Astrocyte of the spinal cord (primary cell): ENCODE measurements around the gene SOX6.

ENCODE experiments used
- DNase-seq: peaks from one replicate; pipeline ENCODE4 v3.0.0; 2011; ENCODE audit warnings: low read depth, low spot score
- H3K4me3 ChIP-seq: 2 replicates; pipeline ENCODE4 v1.5.1; 2011; ENCODE audit warnings: low read depth, mild to moderate bottlenecking, low read length, moderate library complexity
- in situ Hi-C: cut with HindIII; loops from 2 replicates; pipeline ENCODE4 v1.10.0; 2017; ENCODE audit warnings: low sequenced_read_pairs
- TF ChIP-seq, protein P1 (sequence below): IDR thresholded peaks from 2 replicates; pipeline ENCODE4 v1.5.1; 2012; ENCODE audit warnings: low read depth, mild to moderate bottlenecking, low read length, inconsistent platforms

The SOX6 gene

DNA sequence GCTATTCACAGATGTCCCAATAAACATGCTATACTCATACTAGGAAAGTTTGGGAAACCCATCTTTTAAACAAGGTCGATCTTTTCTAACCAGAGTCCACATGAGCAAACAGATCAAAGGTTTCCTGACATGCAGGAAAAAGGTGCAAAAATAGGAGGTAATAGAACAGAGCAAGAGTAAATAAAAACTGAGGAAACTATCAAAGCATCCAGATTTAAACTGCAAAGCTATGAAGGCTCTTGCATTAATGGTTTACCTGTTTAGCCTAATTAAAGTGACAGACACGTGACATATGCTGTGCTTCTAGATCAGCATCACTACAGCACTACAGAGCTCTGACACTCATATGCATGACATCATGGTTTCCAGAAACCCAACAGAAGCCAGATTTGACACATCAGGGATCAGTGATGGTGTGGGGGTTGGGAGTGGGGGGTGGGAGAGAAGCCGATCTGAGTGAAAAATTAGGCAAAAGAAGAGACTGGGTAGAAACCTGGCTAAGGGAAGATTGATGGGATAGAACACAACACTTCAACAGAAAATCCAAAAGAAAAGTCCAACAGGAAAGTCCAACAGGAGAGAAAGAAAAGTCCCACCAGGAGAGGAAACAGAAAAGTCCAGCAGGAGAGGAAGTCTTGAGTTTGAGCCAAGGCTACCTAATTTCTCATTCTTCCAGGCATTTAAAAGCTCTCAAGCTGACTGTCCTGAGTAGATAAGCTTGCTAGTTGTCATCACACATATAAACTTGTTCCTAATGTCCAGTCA is 262.3 kb downstream of the SOX6 start:
- TF ChIP-seq, protein P1, sequence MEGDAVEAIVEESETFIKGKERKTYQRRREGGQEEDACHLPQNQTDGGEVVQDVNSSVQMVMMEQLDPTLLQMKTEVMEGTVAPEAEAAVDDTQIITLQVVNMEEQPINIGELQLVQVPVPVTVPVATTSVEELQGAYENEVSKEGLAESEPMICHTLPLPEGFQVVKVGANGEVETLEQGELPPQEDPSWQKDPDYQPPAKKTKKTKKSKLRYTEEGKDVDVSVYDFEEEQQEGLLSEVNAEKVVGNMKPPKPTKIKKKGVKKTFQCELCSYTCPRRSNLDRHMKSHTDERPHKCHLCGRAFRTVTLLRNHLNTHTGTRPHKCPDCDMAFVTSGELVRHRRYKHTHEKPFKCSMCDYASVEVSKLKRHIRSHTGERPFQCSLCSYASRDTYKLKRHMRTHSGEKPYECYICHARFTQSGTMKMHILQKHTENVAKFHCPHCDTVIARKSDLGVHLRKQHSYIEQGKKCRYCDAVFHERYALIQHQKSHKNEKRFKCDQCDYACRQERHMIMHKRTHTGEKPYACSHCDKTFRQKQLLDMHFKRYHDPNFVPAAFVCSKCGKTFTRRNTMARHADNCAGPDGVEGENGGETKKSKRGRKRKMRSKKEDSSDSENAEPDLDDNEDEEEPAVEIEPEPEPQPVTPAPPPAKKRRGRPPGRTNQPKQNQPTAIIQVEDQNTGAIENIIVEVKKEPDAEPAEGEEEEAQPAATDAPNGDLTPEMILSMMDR, result no peak
- H3K4me3 ChIP-seq, result no peak overlapping the region
- DNase-seq, result no peak
- in situ Hi-C loops, result no loop called here

DNA sequence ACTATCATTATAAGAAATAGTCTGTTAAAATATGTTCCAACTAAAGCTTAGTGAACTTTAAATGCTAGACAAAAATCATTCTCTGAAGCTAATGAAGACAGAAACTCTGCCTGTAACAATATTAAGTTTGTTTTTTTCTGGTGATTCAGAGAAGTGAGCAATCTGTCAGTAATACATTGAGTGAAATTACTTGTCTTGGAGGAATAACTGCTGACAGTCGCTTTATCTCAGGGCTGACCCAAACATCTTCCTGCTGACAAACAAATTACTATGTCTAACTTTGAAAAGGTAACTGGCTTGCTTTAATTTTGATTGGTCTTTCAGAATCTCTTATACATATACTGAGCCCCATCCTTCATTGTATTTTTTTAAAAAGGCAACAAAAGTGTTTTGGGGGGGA is 264.5 kb downstream of the SOX6 start:
- H3K4me3 ChIP-seq, result no peak overlapping the region
- in situ Hi-C loops, result no loop called here
- TF ChIP-seq, protein P1, result no peak
- no peak for DNase-seq

DNA sequence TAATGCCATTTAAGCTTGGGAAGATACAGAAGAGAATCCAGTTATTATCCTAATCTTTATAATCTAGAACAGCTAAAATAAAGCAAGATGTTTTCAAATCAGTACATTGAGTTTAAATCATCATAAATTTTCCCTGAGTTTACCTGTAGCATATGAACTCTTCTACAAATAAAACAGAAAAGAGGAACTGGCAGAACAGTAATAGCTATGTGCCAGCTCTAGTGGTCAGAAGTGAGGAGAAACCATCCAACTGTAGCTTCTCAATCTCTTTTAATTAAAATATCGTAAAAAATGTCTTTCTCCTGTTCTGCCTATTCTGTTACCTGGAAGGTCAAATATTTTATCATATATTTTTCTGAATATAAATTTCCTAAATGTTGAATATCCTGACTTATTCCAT is 266.9 kb downstream of the SOX6 start:
- no peak for DNase-seq
- in situ Hi-C loops, result no loop called here
- TF ChIP-seq, protein P1, result no peak
- H3K4me3 ChIP-seq, result no peak overlapping the region

DNA sequence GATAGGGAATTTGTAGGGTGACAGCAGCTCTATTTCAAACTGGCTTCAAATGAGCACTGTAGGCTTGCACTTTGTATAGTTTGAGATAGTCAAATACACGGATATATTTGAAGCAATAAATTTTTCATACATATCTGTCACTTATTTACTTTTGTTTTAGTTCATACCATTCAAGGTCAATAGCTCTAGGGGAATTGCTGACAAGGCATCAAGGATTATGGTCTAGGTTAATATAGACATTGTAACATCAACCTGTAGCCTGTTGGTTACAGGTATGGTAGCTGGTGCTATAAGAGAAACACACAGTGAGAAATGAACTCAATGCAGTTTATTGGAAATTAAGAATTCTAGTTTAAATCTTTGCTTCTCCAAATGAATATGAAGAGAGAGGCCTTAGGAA is 267.6 kb downstream of the SOX6 start:
- DNase-seq, result no peak
- no peak overlapping the region for H3K4me3 ChIP-seq
- in situ Hi-C loops, result no loop called here
- TF ChIP-seq, protein P1, result no peak

DNA sequence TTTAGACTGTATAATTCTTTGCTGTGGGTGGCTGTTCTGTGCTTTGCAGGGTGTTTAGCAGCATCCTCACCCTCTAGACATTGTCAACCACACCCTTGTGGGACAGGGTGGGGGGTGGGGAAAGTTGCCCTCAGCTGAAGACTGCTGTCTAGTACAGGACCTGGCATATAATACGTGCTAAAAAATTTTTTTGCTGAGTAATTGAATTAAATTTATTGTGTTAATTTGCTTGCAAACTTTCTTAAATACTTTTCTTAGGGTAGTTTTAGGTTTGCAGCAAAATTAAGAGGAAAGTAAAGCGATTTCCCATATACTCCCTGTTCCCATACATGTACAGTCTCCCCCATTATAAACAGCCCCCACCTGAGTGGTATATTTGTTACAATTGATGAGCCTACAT is 268.5 kb downstream of the SOX6 start:
- TF ChIP-seq, protein P1, result no peak
- in situ Hi-C loops, result no loop called here
- no peak for DNase-seq
- no peak overlapping the region for H3K4me3 ChIP-seq

DNA sequence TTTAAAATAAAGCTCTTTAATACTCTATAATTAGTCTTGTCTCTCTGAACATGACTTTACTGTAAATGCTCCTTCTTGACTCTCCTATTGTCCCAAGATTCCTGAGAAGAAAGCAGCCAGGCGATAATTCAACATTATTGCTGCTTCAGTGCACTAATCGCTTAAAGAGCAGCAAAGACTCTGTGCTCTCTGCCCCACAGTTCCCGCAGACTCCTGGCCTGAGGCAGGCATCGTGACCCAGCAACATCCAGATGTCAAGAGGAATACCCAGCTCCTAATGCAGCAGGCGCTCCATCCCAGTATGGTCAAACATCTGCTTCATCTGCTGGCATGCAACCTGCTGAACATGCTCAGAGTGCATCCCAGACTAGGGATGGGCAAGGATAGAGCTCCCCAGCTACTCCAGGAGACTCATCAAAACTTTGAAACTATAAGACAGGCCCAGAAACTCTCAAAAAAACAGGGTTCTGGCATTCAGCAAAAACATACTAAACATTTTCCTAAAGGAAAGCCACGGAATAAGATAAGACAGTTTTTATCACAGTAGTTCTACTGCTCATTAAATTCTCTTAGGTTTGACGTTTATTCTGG is 270.0 kb downstream of the SOX6 start:
- DNase-seq, result no peak
- in situ Hi-C loops, result no loop called here
- TF ChIP-seq, protein P1, result no peak
- no peak overlapping the region for H3K4me3 ChIP-seq
